ENCODE results near the gene OGFOD2. TPM values are rescaled to one million over a fixed set of nuclear protein-coding genes. Genes with fewer than 3 reads are reported as not detected.
A peak's percentile ranks its signal among the peaks of the same experiment; 100 is the strongest.

Gene OGFOD2
- total and polyA plus RNA-seq, 8 donors: 14.2 to 20.8 (median 17.5) TPM

DNA sequence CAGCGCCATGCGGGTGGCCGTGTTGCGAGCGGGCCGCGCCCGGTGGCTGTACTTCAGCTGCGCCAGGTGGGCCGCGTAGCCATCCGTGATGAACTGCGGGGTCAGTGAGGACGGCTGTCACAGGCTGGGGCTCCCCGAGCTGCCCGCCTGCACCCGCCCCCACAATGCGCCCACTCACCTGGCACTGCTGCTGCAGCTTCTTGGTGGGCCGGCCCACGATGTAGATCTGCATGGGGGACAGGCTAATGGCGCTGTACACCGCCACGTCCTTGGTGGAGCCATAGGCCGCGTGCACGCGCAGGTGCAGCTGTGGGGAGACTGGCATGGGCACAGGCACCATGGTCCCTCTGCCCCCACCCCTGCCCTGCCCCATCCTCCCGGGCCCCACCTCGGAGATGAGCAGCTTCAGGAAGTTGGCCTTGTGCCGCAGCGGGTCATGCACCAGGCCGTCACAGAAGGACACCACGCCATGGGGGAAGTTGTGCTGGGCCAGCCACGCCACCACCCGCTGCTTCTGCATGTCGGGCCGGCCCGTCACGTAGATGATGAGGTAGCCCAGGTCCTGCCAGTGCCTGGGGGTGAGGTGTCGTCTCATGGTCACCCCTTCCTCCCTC lies 11.3 kb downstream of the OGFOD2 start:
- intact Hi-C loops (cut with DNase I): no loop called here
- peaks cover 0 to 86% of the 10 kb centered on the region in 2 donors for H3K36me3 ChIP-seq

DNA sequence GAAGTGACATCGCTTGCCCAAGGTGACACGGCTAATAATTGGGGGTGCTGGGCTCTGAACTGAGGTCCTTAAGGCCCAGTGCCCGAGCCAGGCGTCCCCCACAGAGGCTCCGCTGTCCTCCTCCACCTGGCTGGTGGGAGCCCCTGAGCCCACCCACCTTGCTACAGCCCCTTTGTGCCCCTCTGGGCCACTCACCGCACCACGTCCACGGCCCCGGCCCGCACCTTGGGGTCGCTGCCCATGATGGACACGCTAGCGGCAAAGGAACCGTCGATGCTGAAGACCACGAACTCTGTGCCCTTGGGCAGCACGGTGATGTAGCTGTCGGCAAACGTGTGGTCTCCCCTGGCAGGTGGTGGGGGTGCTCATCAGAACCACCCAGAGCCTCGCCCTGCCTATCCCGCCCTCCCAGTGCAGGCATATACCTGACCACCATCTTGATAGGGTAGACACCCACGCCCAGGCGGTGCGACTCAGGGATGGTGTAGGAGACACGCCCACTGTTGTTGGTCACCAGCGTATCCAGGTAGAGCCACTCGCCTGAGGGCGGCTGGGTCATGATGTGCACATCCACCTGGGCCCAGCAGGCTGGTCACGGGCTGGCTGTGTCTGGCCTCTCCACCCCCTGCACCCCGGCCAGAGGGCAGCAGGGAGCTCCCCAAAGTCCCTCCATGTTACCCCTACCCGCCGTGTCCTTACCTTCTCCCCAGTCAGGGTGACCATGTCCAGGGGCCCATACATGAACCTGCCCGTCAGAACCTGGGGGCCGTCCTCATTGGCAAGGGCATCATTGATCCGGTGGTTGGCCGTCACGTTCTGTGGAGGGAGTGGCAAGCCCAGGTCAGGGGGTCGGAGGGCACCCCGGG lies 12.3 kb downstream of the OGFOD2 start:
- H3K9me3 ChIP-seq: no peaks in the 10 kb centered on the region
- peaks cover 28 to 31% of the 10 kb centered on the region in 2 donors for H3K4me1 ChIP-seq
- ATAC-seq (no peak), DNase-seq (no peak)
- no peaks in the 10 kb centered on the region for H3K27me3 ChIP-seq
- H3K27ac ChIP-seq: no peak overlapping the region
- TF ChIP-seq, protein P1, sequence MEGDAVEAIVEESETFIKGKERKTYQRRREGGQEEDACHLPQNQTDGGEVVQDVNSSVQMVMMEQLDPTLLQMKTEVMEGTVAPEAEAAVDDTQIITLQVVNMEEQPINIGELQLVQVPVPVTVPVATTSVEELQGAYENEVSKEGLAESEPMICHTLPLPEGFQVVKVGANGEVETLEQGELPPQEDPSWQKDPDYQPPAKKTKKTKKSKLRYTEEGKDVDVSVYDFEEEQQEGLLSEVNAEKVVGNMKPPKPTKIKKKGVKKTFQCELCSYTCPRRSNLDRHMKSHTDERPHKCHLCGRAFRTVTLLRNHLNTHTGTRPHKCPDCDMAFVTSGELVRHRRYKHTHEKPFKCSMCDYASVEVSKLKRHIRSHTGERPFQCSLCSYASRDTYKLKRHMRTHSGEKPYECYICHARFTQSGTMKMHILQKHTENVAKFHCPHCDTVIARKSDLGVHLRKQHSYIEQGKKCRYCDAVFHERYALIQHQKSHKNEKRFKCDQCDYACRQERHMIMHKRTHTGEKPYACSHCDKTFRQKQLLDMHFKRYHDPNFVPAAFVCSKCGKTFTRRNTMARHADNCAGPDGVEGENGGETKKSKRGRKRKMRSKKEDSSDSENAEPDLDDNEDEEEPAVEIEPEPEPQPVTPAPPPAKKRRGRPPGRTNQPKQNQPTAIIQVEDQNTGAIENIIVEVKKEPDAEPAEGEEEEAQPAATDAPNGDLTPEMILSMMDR (IDR thresholded peaks at IDR 0.05): no peak
- peaks cover 0 to 90% of the 10 kb centered on the region in 2 donors for H3K36me3 ChIP-seq
- intact Hi-C loops (cut with DNase I): no loop called here
- H3K4me3 ChIP-seq: no peak overlapping the region

More for the DNA sequence above, 11.3 kb downstream of the OGFOD2 start:
- Histone ChIP-seq H3K4me3 (no peak overlapping the region), H3K27ac (no peak overlapping the region), H3K9me3 (no peaks in the 10 kb centered on the region), H3K27me3 (no peaks in the 10 kb centered on the region), H3K4me1 (peaks cover 36 to 41% of the 10 kb centered on the region in 2 donors)
- ATAC-seq: no peak
- TF ChIP-seq, protein P1 (IDR thresholded peaks at IDR 0.05): no peak
- peak in 1 of 4 donors; percentile 81 for DNase-seq

DNA sequence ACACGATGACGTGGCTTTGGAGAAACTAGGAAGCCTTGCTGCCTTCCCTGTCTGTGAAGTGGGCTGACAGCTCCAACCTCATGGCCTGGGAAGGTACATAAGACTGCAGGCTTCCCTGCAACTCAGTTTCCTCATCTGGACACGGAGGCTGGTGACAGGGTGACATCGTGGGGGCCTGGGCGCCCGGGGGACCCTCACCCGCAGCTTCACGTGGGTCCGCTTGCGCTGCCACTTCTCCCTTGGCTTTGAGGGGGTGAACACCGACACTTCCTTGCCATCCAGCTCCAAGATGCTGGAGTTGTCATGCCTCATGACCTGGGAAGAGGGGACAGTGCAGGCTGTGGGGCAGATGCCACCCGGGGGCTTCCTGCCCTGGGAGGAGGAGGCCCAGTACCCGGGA lies 13.0 kb downstream of the OGFOD2 start:
- H3K27ac ChIP-seq: no peak overlapping the region
- TF ChIP-seq, protein P1 (IDR thresholded peaks at IDR 0.05): no peak
- peaks cover 22 to 24% of the 10 kb centered on the region in 2 donors for H3K4me1 ChIP-seq
- DNase-seq (no peak), ATAC-seq (no peak)
- H3K4me3 ChIP-seq: no peak overlapping the region
- H3K9me3 ChIP-seq: no peaks in the 10 kb centered on the region
- no peaks in the 10 kb centered on the region for H3K27me3 ChIP-seq
- intact Hi-C loops (cut with DNase I): no loop called here
- peaks cover 0 to 85% of the 10 kb centered on the region in 2 donors for H3K36me3 ChIP-seq

DNA sequence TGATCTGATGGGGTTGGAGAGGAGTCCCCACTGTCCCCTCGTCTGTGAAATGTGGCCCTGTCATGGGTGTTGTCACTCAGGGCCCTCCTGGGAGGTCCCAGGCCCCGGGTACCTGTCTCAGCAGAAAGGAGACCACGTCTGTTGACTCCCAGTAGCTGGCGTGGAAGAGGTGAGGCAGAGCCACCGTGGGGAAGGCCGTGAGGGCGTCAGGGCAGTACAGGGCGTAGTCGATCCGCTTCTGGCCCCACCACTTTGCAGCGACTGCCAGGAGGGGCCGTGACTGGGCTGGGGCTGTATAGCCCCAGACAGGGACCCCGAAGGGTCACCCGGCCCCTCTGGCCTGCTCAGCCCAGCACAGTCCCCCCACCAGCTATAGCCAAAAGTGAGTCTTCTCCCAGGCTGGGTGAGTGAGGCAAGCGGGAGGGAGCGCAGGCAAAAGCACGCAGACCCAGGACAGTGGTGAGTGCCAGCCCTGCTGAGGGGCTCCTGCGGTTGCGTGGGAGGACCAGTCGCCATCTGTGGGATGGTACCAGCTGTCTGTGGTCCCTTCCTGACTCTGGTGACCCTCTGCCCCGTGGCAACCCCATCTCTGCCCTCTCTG lies 13.7 kb downstream of the OGFOD2 start:
- ATAC-seq (no peak), DNase-seq (no peak)
- Histone ChIP-seq H3K4me3 (no peak overlapping the region), H3K4me1 (peaks cover 17 to 18% of the 10 kb centered on the region in 2 donors), H3K36me3 (peaks cover 0 to 80% of the 10 kb centered on the region in 2 donors), H3K9me3 (no peaks in the 10 kb centered on the region), H3K27me3 (no peaks in the 10 kb centered on the region), H3K27ac (no peak overlapping the region)
- intact Hi-C loops (cut with DNase I): no loop called here
- TF ChIP-seq, protein P1 (IDR thresholded peaks at IDR 0.05): no peak

Measured in left lung (tissue), 10 donors.